Trophoblast cell (in vitro differentiated cells and primary cell): ENCODE results near the gene PDGFA.

Experiments
- DNase-seq, 2 donors: peaks; one replicate each; pipeline ENCODE4 v3.0.0-alpha.2; 2016
- H2AFZ ChIP-seq: 2 replicates; pipeline ENCODE4 v1.6.1; 2013; ENCODE audit warnings: low read length, moderate library complexity, mild to moderate bottlenecking; ENCODE audit not compliant: insufficient read depth, poor library complexity
- H2AK5ac ChIP-seq: 2 replicates; pipeline ENCODE4 v1.6.1; 2013; ENCODE audit warnings: mild to moderate bottlenecking, low read length
- H2BK120ac ChIP-seq: 2 replicates; pipeline ENCODE4 v1.6.1; 2013; ENCODE audit warnings: low read length, mild to moderate bottlenecking, moderate library complexity; ENCODE audit not compliant: insufficient read depth, poor library complexity
- H2BK12ac ChIP-seq: 2 replicates; pipeline ENCODE4 v1.6.1; 2013; ENCODE audit warnings: mild to moderate bottlenecking, low read length, moderate library complexity
- H2BK5ac ChIP-seq: 2 replicates; pipeline ENCODE4 v1.6.1; 2013; ENCODE audit warnings: low read length, low read depth, moderate library complexity, mild to moderate bottlenecking; ENCODE audit not compliant: poor library complexity
- H3K14ac ChIP-seq: 2 replicates; pipeline ENCODE4 v1.6.1; 2013; ENCODE audit warnings: mild to moderate bottlenecking, low read length
- H3K18ac ChIP-seq: 2 replicates; pipeline ENCODE4 v1.6.1; 2013; ENCODE audit warnings: mild to moderate bottlenecking, low read length
- H3K23ac ChIP-seq: 2 replicates; pipeline ENCODE4 v1.6.1; 2013; ENCODE audit warnings: low read length
- H3K27ac ChIP-seq: 2 replicates; pipeline ENCODE4 v1.5.1; 2013; ENCODE audit warnings: low read depth, mild to moderate bottlenecking, inconsistent platforms, low read length, moderate library complexity
- H3K27me3 ChIP-seq: 2 replicates; pipeline ENCODE4 v1.6.1; 2013; ENCODE audit warnings: inconsistent platforms, mild to moderate bottlenecking, low read length, moderate library complexity; ENCODE audit not compliant: insufficient read depth
- H3K36me3 ChIP-seq, 2 experiments: 1 replicate in 1 of 2; 2 replicates in 1 of 2; pipeline ENCODE4 v1.6.1; 2013; ENCODE audit warnings: low read length in 2 of 2, mild to moderate bottlenecking in 2 of 2, moderate library complexity in 1 of 2; ENCODE audit not compliant: insufficient read depth in 2 of 2, control insufficient read depth in 1 of 2
- H3K4ac ChIP-seq: 2 replicates; pipeline ENCODE4 v1.6.1; 2013; ENCODE audit warnings: low read depth, mild to moderate bottlenecking, low read length, moderate library complexity
- H3K4me1 ChIP-seq, 2 experiments: 1 replicate in 1 of 2; 2 replicates in 1 of 2; pipeline ENCODE4 v1.6.1; 2013; ENCODE audit warnings: low read length in 2 of 2, mild to moderate bottlenecking in 2 of 2, moderate library complexity in 1 of 2; ENCODE audit not compliant: insufficient read depth in 2 of 2, control insufficient read depth in 1 of 2
- H3K4me2 ChIP-seq: 2 replicates; pipeline ENCODE4 v1.6.1; 2013; ENCODE audit warnings: inconsistent platforms, mild to moderate bottlenecking, low read length, moderate library complexity
- H3K4me3 ChIP-seq: 2 replicates; pipeline ENCODE4 v1.5.1; 2013; ENCODE audit warnings: mild to moderate bottlenecking, low read depth, low read length, inconsistent platforms
- H3K79me1 ChIP-seq: one replicate; pipeline ENCODE4 v1.6.1; 2013; ENCODE audit warnings: low read length
- H3K79me2 ChIP-seq: 2 replicates; pipeline ENCODE4 v1.6.1; 2013; ENCODE audit warnings: low read length, mild to moderate bottlenecking; ENCODE audit not compliant: control insufficient read depth, insufficient read depth, poor library complexity
- H3K9ac ChIP-seq: 2 replicates; pipeline ENCODE4 v1.6.1; 2013; ENCODE audit warnings: mild to moderate bottlenecking, low read length
- H3K9me3 ChIP-seq: 2 replicates; pipeline ENCODE4 v1.6.1; 2013; ENCODE audit warnings: low read depth, mild to moderate bottlenecking, control low read depth, inconsistent platforms, low read length; ENCODE audit not compliant: insufficient read depth
- H4K12ac ChIP-seq: 2 replicates; pipeline ENCODE4 v1.6.1; 2013; ENCODE audit warnings: low read depth, mild to moderate bottlenecking, low read length, moderate library complexity
- H4K8ac ChIP-seq: 2 replicates; pipeline ENCODE4 v1.6.1; 2013; ENCODE audit warnings: low read depth, mild to moderate bottlenecking, low read length, moderate library complexity
- H4K91ac ChIP-seq: one replicate; pipeline ENCODE4 v1.6.1; 2013; ENCODE audit warnings: low read depth, mild to moderate bottlenecking, low read length, moderate library complexity
- WGBS: extraction: QIAGEN DNeasy Blood & Tissue Kit; methylation state at CpG from one replicate; pipeline ENCODE4 v1.1.7; 2013; ENCODE audit warnings: missing lambda C conversion rate; ENCODE audit not compliant: insufficient read length, insufficient coverage; ENCODE audit errors: extremely low coverage; 5-methylcytosine and 5-hydroxymethylcytosine counted together

Gene PDGFA

DNA sequence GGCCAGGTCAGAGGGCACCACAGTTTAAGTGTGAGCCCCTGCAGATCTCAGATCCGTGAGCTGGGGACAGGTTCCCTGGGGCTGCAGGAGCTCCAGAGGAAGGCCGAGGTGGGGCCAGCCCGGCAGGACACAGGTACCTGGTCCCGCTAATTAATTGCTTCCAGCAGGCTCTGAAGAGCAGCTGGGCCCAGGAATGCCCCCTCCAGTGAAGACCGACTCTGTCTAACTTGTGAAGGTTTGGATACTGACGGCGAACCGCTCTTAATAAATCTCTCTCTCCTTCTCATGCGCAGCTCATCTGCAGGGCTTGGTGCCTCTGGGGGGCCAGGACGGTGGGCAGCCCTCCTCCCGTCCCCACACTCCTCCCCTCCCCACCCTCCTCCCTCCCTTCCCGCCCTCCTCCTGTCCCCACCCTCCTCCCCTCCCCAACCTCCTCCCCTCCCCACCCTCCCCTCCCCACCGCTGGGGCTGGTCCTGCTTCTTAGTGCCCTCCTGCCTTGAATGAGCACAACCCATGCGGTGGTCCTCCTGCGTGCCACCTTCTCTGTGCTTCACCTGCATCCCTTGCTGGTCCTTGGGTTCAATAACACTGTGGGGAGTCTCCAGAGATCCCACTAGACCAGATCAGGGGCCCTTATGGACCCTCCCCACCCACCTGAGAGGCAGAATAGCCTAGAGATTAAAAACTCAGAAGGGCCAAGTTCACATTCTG, 38.3 kb downstream of the PDGFA start:
- no peaks in the 10 kb centered on the region for H3K27me3 ChIP-seq
- no peak overlapping the region for H3K27ac ChIP-seq
- no peak for DNase-seq
- H3K36me3 ChIP-seq = no peaks in the 10 kb centered on the region
- H3K4me1 ChIP-seq = peaks cover 15 to 22% of the 10 kb centered on the region in 2 experiments
- H3K23ac ChIP-seq = no peak overlapping the region
- H3K4me2 ChIP-seq = no peak overlapping the region
- no peak overlapping the region for H3K4ac ChIP-seq
- no peak overlapping the region for H4K12ac ChIP-seq
- H3K9me3 ChIP-seq = peaks cover under 1% of the 10 kb centered on the region
- H3K18ac ChIP-seq = no peak overlapping the region
- no peak overlapping the region for H4K91ac ChIP-seq
- H3K79me2 ChIP-seq = no peaks in the 10 kb centered on the region
- H4K8ac ChIP-seq = no peak overlapping the region
- H3K79me1 ChIP-seq = peaks cover 2% of the 10 kb centered on the region
- H3K4me3 ChIP-seq = no peak overlapping the region
- H2AK5ac ChIP-seq = no peak overlapping the region
- no peak overlapping the region for H2AFZ ChIP-seq
- H2BK5ac ChIP-seq = no peak overlapping the region
- H3K14ac ChIP-seq = no peak overlapping the region
- H2BK120ac ChIP-seq = no peak overlapping the region
- no peak overlapping the region for H2BK12ac ChIP-seq
- H3K9ac ChIP-seq = no peak overlapping the region
- WGBS = 83% methylated on average over 1 of the region's 15 CpGs

GRCh38 chr7:480531-481218, 39.0 kb downstream of the PDGFA start:
- no peak overlapping the region for H3K27ac ChIP-seq
- no peak overlapping the region for H4K8ac ChIP-seq
- no peak overlapping the region for H3K18ac ChIP-seq
- no peak overlapping the region for H3K23ac ChIP-seq
- no peak overlapping the region for H2AFZ ChIP-seq
- H3K4me1 ChIP-seq = peaks cover 15 to 22% of the 10 kb centered on the region in 2 experiments
- no peak overlapping the region for H4K12ac ChIP-seq
- no peaks in the 10 kb centered on the region for H3K36me3 ChIP-seq
- no CpG with 5 or more reads among the region's 14 CpGs for WGBS
- no peak overlapping the region for H4K91ac ChIP-seq
- no peak overlapping the region for H3K4ac ChIP-seq
- no peaks in the 10 kb centered on the region for H3K27me3 ChIP-seq
- DNase-seq = no peak
- no peak overlapping the region for H3K9ac ChIP-seq
- H2AK5ac ChIP-seq = no peak overlapping the region
- H2BK120ac ChIP-seq = no peak overlapping the region
- H3K9me3 ChIP-seq = no peaks in the 10 kb centered on the region
- no peak overlapping the region for H2BK12ac ChIP-seq
- H3K79me1 ChIP-seq = peaks cover 2% of the 10 kb centered on the region
- no peak overlapping the region for H3K4me3 ChIP-seq
- no peak overlapping the region for H3K14ac ChIP-seq
- no peak overlapping the region for H3K4me2 ChIP-seq
- no peaks in the 10 kb centered on the region for H3K79me2 ChIP-seq
- H2BK5ac ChIP-seq = no peak overlapping the region

GRCh38 chr7:479948-480499, 39.6 kb downstream of the PDGFA start:
- H3K27ac ChIP-seq = no peak overlapping the region
- H3K4me2 ChIP-seq = no peak overlapping the region
- H2BK5ac ChIP-seq = no peak overlapping the region
- no peak for DNase-seq
- H3K79me1 ChIP-seq = peaks cover 2% of the 10 kb centered on the region
- H2BK120ac ChIP-seq = no peak overlapping the region
- no peak overlapping the region for H3K18ac ChIP-seq
- H3K9me3 ChIP-seq = no peaks in the 10 kb centered on the region
- peaks cover 15 to 22% of the 10 kb centered on the region in 2 experiments for H3K4me1 ChIP-seq
- H2AK5ac ChIP-seq = no peak overlapping the region
- H3K4ac ChIP-seq = no peak overlapping the region
- H4K91ac ChIP-seq = no peak overlapping the region
- no CpG with 5 or more reads among the region's 15 CpGs for whole genome bisulfite sequencing
- H3K14ac ChIP-seq = no peak overlapping the region
- H3K9ac ChIP-seq = no peak overlapping the region
- no peaks in the 10 kb centered on the region for H3K79me2 ChIP-seq
- H2AFZ ChIP-seq = no peak overlapping the region
- H2BK12ac ChIP-seq = no peak overlapping the region
- H4K12ac ChIP-seq = no peak overlapping the region
- H4K8ac ChIP-seq = no peak overlapping the region
- no peaks in the 10 kb centered on the region for H3K27me3 ChIP-seq
- H3K36me3 ChIP-seq = no peaks in the 10 kb centered on the region
- no peak overlapping the region for H3K4me3 ChIP-seq
- no peak overlapping the region for H3K23ac ChIP-seq

DNA sequence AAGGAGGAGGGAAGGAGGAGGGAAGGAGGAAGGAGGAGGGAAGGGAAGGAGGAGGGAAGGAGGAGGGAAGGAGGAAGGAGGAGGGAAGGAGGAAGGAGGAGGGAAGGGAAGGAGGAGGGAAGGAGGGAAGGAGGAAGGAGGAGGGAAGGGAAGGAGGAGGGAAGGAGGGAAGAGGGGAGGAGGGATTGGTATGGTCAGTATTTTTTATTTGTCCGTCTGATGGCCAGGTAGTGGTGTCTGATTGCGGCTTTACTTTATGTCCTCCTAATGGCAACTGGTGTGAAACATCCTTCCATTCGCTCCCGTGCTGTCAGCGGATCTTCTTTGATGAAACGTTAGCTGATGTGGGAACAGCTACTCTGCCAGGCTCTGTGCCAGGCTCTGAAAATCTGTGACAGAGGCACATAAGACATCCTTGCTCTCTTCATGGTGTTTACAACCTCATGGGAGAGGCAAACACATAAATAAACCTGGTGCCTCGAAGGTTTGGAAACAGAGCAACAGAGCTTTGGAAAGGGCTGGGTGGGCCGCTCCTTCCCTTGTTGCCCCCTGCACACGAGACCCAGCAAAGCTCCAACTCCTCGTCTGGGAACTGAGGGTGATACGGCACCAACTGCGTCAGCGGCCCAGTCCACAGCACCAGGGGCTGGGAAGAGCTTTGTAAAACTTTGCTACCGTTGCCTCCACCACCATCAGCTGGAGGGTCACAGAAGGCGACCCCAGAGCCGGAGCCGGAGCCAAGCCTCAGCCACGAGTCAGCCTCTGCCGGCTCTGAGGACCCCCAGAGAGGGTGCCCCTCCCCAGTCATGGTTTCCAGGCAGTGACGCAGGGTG, 40.3 kb downstream of the PDGFA start:
- no CpG with 5 or more reads among the region's 20 CpGs for WGBS
- Histone ChIP-seq H3K4me3 (no peak overlapping the region), H2BK12ac (no peak overlapping the region), H2BK120ac (no peak overlapping the region), H3K4me2 (no peak overlapping the region), H2AK5ac (no peak overlapping the region), H3K36me3 (no peaks in the 10 kb centered on the region), H3K27me3 (no peaks in the 10 kb centered on the region), H3K79me1 (no peaks in the 10 kb centered on the region), H4K12ac (no peak overlapping the region), H4K91ac (no peak overlapping the region), H3K23ac (no peak overlapping the region), H3K79me2 (no peaks in the 10 kb centered on the region), H2BK5ac (no peak overlapping the region), H3K9ac (no peak overlapping the region), H3K18ac (no peak overlapping the region), H4K8ac (no peak overlapping the region), H3K4me1 (peaks cover 14 to 16% of the 10 kb centered on the region in 2 experiments), H3K14ac (no peak overlapping the region), H3K9me3 (peaks cover 3% of the 10 kb centered on the region), H3K4ac (no peak overlapping the region), H2AFZ (no peak overlapping the region), H3K27ac (no peak overlapping the region)
- DNase-seq = no peak
